ENCODE results near the gene TECPR2. TPM values are rescaled to one million over a fixed set of nuclear protein-coding genes. Genes with fewer than 3 reads are reported as not detected.
A peak's percentile ranks its signal among the peaks of the same experiment; 100 is the strongest.

TECPR2 gene
- total and polyA plus RNA-seq, 2 of the 13 experiments (the other 11 are each of a cell fraction or from before 2014, with no cell fraction given) = 3.5 to 5.7 TPM

GRCh38 chr14:102509746-102510615 lies 147.2 kb downstream of the TECPR2 start, which contains the start of gene ANKRD9 (continued):
- TF ChIP-seq ZHX2 (IDR thresholded peaks at IDR 0.05; ENCODE audit: low read depth) = no peak
- no peak for TF ChIP-seq ZHX2 (CRISPR knock-in tag; IDR thresholded peaks at IDR 0.05; ENCODE audit: borderline replicate concordance)
- no peak for TF ChIP-seq TP53 (CRISPR knock-in tag; conservative IDR thresholded peaks at IDR 0.05)
- TF ChIP-seq, protein P1, sequence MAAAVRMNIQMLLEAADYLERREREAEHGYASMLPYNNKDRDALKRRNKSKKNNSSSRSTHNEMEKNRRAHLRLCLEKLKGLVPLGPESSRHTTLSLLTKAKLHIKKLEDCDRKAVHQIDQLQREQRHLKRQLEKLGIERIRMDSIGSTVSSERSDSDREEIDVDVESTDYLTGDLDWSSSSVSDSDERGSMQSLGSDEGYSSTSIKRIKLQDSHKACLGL (CRISPR knock-in tag; IDR thresholded peaks at IDR 0.05) = peak; percentile 59
- TF ChIP-seq ZNF792 (CRISPR knock-in tag; IDR thresholded peaks at IDR 0.05) = no peak
- TF ChIP-seq, protein P2, sequence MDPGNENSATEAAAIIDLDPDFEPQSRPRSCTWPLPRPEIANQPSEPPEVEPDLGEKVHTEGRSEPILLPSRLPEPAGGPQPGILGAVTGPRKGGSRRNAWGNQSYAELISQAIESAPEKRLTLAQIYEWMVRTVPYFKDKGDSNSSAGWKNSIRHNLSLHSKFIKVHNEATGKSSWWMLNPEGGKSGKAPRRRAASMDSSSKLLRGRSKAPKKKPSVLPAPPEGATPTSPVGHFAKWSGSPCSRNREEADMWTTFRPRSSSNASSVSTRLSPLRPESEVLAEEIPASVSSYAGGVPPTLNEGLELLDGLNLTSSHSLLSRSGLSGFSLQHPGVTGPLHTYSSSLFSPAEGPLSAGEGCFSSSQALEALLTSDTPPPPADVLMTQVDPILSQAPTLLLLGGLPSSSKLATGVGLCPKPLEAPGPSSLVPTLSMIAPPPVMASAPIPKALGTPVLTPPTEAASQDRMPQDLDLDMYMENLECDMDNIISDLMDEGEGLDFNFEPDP (CRISPR knock-in tag; conservative IDR thresholded peaks at IDR 0.05) = no peak
- TF ChIP-seq ZNF34 (CRISPR knock-in tag; IDR thresholded peaks at IDR 0.05; ENCODE audit: borderline replicate concordance) = no peak
- TF ChIP-seq ZNF468 (CRISPR knock-in tag; IDR thresholded peaks at IDR 0.05) = no peak
- peak; percentile 35; the same call in 1 of the 2 replicates for TF ChIP-seq AHR (CRISPR knock-in tag; IDR thresholded peaks at IDR 0.05)
- TF ChIP-seq CHD4 (IDR thresholded peaks at IDR 0.05; ENCODE audit: borderline replicate concordance, low read length) = no peak
- TF ChIP-seq ZBTB2 (CRISPR knock-in tag; IDR thresholded peaks at IDR 0.05; ENCODE audit: low read depth) = peak; percentile 78; the same call in 1 of the 2 replicates
- TF ChIP-seq ZBTB8A (CRISPR knock-in tag; IDR thresholded peaks at IDR 0.05; ENCODE audit: borderline replicate concordance, low read depth) = no peak
- TF ChIP-seq MZF1 (CRISPR knock-in tag; IDR thresholded peaks at IDR 0.05; ENCODE audit: borderline replicate concordance) = no peak
- TF ChIP-seq HDAC2 (CRISPR knock-in tag; IDR thresholded peaks at IDR 0.05) = 0 out of 2 replicates have a peak, but pooled peaks have one; percentile 12
- 0 out of 2 replicates have a peak, but pooled peaks have one; percentile 57 for TF ChIP-seq RFXAP (CRISPR knock-in tag; IDR thresholded peaks at IDR 0.05; ENCODE audit: borderline replicate concordance)
- TF ChIP-seq RBM22 (optimal IDR thresholded peaks at IDR 0.05; ENCODE audit: low read length) = no peak
- TF ChIP-seq, protein P3, sequence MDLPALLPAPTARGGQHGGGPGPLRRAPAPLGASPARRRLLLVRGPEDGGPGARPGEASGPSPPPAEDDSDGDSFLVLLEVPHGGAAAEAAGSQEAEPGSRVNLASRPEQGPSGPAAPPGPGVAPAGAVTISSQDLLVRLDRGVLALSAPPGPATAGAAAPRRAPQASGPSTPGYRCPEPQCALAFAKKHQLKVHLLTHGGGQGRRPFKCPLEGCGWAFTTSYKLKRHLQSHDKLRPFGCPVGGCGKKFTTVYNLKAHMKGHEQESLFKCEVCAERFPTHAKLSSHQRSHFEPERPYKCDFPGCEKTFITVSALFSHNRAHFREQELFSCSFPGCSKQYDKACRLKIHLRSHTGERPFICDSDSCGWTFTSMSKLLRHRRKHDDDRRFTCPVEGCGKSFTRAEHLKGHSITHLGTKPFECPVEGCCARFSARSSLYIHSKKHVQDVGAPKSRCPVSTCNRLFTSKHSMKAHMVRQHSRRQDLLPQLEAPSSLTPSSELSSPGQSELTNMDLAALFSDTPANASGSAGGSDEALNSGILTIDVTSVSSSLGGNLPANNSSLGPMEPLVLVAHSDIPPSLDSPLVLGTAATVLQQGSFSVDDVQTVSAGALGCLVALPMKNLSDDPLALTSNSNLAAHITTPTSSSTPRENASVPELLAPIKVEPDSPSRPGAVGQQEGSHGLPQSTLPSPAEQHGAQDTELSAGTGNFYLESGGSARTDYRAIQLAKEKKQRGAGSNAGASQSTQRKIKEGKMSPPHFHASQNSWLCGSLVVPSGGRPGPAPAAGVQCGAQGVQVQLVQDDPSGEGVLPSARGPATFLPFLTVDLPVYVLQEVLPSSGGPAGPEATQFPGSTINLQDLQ (CRISPR knock-in tag; IDR thresholded peaks at IDR 0.05) = no peak
